WTC11 (cell line): ENCODE data around the gene CHST1.

Experiments used
- JUN ChIP-seq: sonication (generic); formaldehyde crosslinking; IDR thresholded peaks from 2 replicates; pipeline ENCODE4 v1.8.0; 2023; ENCODE audit warnings: mild to moderate bottlenecking, missing genetic modification reagents
- NR1H2 ChIP-seq: sonication (generic); formaldehyde crosslinking; IDR thresholded peaks from 2 replicates; pipeline ENCODE4 v1.9.0; 2021; ENCODE audit warnings: mild to moderate bottlenecking, moderate library complexity, missing genetic modification reagents
- TF ChIP-seq, protein P1 (sequence below): sonication (generic); formaldehyde crosslinking; IDR thresholded peaks from 2 replicates; pipeline ENCODE4 v1.8.0; 2022; ENCODE audit warnings: mild to moderate bottlenecking, missing genetic modification reagents
- TF ChIP-seq, protein P2 (sequence below): fragments of 200-600 bp; IDR thresholded peaks from 2 replicates; pipeline ENCODE4 v1.8.0; 2022; ENCODE audit warnings: antibody characterized with exemption

- TF ChIP-seq, protein P1, sequence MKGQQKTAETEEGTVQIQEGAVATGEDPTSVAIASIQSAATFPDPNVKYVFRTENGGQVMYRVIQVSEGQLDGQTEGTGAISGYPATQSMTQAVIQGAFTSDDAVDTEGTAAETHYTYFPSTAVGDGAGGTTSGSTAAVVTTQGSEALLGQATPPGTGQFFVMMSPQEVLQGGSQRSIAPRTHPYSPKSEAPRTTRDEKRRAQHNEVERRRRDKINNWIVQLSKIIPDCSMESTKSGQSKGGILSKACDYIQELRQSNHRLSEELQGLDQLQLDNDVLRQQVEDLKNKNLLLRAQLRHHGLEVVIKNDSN (CRISPR knock-in tag), result no peak
- TF ChIP-seq, protein P2, sequence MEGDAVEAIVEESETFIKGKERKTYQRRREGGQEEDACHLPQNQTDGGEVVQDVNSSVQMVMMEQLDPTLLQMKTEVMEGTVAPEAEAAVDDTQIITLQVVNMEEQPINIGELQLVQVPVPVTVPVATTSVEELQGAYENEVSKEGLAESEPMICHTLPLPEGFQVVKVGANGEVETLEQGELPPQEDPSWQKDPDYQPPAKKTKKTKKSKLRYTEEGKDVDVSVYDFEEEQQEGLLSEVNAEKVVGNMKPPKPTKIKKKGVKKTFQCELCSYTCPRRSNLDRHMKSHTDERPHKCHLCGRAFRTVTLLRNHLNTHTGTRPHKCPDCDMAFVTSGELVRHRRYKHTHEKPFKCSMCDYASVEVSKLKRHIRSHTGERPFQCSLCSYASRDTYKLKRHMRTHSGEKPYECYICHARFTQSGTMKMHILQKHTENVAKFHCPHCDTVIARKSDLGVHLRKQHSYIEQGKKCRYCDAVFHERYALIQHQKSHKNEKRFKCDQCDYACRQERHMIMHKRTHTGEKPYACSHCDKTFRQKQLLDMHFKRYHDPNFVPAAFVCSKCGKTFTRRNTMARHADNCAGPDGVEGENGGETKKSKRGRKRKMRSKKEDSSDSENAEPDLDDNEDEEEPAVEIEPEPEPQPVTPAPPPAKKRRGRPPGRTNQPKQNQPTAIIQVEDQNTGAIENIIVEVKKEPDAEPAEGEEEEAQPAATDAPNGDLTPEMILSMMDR, result no peak
- no peak for TF ChIP-seq NR1H2 (CRISPR knock-in tag)
- TF ChIP-seq JUN (CRISPR knock-in tag), result no peak
These were observed 5.6 kb downstream of the CHST1 start for GRCh38 chr11:45659818-45660160.
